Ascending aorta (tissue), 2 donors: ENCODE data around the gene GJA1. TPM values are rescaled to one million over a fixed set of nuclear protein-coding genes. Genes with fewer than 3 reads are reported as not detected.
A peak's percentile ranks its signal among the peaks of the same experiment; 100 is the strongest.

Experiments
- DNase-seq, 2 donors: peaks; one replicate each; pipeline ENCODE4 v3.0.0-alpha.2; 2019; ENCODE audit warnings: low spot score in 2 of 2
- H3K27ac ChIP-seq, 2 donors: fragments of 200-600 bp; sonication (generic); one replicate each; pipeline ENCODE4 v1.5.1; 2016 to 2017; ENCODE audit warnings: mild to moderate bottlenecking in 1 of 2
- H3K27me3 ChIP-seq: fragments of 200-600 bp; sonication (generic); one replicate; pipeline ENCODE4 v1.5.1; 2017
- H3K36me3 ChIP-seq, 2 donors: fragments of 200-600 bp; sonication (generic); one replicate each; pipeline ENCODE4 v1.5.1; 2016
- H3K4me1 ChIP-seq, 2 donors: fragments of 200-600 bp; sonication (generic); one replicate each; pipeline ENCODE4 v1.5.1; 2016 to 2017; ENCODE audit warnings: mild to moderate bottlenecking in 1 of 2
- H3K4me3 ChIP-seq, 2 donors: fragments of 200-600 bp; sonication (generic); one replicate each; pipeline ENCODE4 v1.5.1; 2016 to 2017; ENCODE audit warnings: mild to moderate bottlenecking in 1 of 2
- H3K9me3 ChIP-seq, 2 donors: fragments of 200-600 bp; sonication (generic); one replicate each; pipeline ENCODE4 v1.5.1; 2016
- intact Hi-C: fragments of 100-400 bp; cut with DNase I; formaldehyde crosslinking; loops from one replicate; pipeline ENCODE4 v1.15.1; 2023
- total RNA-seq: library from RNA; depleted of rRNA; stranded (reverse); fragments of >200 nt; gene quantifications from one replicate; pipeline ENCODE4 v1.1.0, GENCODE V29; 2016
- TF ChIP-seq, protein P1 (sequence below), 3 experiments: fragments of 200-600 bp in 2 of 3; fragments of 450-650 bp in 1 of 3; sonication (generic) in 2 of 3; IDR thresholded peaks; one replicate each; pipeline ENCODE4 v1.5.1; 2016 to 2019; ENCODE audit warnings: antibody characterized with exemption in 3 of 3, mild to moderate bottlenecking in 1 of 3, moderate library complexity in 1 of 3

Gene GJA1
- total RNA-seq, 1 donor from 2014 or later: 85.0 TPM

DNA sequence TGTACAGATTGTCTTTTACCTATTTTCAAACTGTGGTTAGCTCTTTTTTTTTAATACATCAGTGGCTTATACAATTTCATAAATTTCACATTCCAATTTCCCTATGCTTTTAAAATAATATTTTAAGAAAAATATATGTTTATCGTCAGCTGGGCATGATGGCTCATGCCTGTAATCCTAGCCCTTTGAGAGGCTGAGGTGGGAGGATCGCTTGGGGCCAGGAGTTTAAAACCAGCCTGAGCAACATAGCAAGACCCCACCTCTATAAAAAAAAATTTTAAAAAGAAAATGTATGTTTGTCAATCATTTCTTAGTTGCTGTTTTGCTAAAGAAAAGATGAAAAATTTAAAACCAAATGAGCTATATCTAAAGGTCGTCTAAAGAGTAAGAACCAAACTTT, 3.4 kb downstream of the GJA1 start:
- DNase-seq: no peak
- TF ChIP-seq, protein P1, sequence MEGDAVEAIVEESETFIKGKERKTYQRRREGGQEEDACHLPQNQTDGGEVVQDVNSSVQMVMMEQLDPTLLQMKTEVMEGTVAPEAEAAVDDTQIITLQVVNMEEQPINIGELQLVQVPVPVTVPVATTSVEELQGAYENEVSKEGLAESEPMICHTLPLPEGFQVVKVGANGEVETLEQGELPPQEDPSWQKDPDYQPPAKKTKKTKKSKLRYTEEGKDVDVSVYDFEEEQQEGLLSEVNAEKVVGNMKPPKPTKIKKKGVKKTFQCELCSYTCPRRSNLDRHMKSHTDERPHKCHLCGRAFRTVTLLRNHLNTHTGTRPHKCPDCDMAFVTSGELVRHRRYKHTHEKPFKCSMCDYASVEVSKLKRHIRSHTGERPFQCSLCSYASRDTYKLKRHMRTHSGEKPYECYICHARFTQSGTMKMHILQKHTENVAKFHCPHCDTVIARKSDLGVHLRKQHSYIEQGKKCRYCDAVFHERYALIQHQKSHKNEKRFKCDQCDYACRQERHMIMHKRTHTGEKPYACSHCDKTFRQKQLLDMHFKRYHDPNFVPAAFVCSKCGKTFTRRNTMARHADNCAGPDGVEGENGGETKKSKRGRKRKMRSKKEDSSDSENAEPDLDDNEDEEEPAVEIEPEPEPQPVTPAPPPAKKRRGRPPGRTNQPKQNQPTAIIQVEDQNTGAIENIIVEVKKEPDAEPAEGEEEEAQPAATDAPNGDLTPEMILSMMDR (IDR thresholded peaks at IDR 0.05): no peak
- intact Hi-C loops: loop anchor here (5.0 to 10.0 kb wide), 5 partner anchors 103 to 956 kb away; partner anchors contain the start of gene HSF2
- Histone ChIP-seq H3K4me1 (peaks cover 8 to 10% of the 10 kb centered on the region in 2 donors), H3K36me3 (no peaks in the 10 kb centered on the region), H3K4me3 (peak overlapping the region; percentile 67 to 70), H3K9me3 (no peaks in the 10 kb centered on the region), H3K27ac (peak overlapping the region; percentile 87 to 93), H3K27me3 (no peaks in the 10 kb centered on the region)

DNA sequence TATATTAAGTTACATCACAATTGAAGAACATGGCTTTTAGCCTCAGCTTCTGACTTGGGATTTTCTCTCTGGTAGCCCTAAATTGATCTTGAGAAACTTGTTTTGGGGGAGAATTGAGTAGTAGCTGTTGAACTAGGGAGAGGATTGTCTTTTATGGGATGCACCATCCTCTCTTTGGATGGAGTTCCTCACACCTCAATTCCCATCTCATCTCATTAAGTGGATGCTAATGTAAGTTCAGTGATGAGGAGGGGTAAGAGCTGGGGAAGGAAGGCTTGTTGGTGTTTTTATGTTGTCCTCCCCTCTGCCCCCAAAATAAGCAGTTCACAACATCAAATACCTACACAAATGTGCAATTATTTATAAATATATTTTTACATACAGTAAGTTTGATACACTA, 4.0 kb downstream of the GJA1 start:
- H3K27ac ChIP-seq: peak overlapping the region; percentile 87 to 93
- peaks cover 8 to 11% of the 10 kb centered on the region in 2 donors for H3K4me1 ChIP-seq
- TF ChIP-seq, protein P1 (IDR thresholded peaks at IDR 0.05): no peak
- peak overlapping the region; percentile 67 to 70 for H3K4me3 ChIP-seq
- no peaks in the 10 kb centered on the region for H3K36me3 ChIP-seq
- no peaks in the 10 kb centered on the region for H3K27me3 ChIP-seq
- no peak for DNase-seq
- H3K9me3 ChIP-seq: no peaks in the 10 kb centered on the region
- intact Hi-C loops: loop anchor here (5.0 to 10.0 kb wide), 5 partner anchors 103 to 955 kb away; partner anchors contain the start of gene HSF2

DNA sequence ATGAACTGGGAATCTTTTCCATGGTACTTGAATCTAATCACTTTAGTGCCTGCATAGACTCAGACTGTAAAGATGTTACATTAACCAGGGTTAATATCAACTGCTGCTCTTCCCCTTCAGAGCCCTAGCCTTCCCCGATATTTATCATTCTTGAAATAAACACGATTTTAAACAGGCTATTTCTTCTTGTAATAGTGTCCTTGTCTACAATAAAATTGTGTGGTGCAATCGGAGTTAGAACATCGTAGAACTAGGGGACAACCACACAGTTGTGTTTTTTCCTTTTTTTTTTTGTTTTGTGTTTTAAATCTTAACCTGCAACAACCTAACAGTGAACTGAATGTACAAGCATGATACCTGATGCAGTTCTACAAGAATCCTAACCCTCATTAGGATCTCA, 4.5 kb downstream of the GJA1 start:
- intact Hi-C loops: loop anchor here (5.0 to 10.0 kb wide), 5 partner anchors 102 to 955 kb away; partner anchors contain the start of gene HSF2
- peaks cover 7 to 8% of the 10 kb centered on the region in 2 donors for H3K4me1 ChIP-seq
- no peak for DNase-seq

DNA sequence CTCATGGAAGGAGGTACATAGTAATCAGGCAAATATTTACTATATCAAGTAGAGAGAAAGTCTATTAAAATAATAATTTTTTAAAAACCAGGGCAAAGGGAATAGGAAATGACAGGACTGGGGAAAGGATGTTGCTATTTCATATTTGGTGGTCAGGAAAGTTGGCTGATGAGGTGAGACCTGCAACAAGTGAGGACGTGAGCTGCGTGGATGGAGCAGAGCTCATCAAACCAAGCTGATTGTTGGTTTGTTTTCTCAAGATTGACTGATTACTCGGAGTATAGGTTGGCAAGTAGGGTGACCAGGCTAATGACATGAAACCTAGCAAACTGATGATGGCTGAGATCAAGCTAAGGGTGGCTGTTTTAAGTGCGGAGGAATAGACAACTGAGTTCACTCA, 6.0 kb downstream of the GJA1 start:
- no peak for DNase-seq
- H3K9me3 ChIP-seq: no peaks in the 10 kb centered on the region
- intact Hi-C loops: no loop called here
- H3K4me3 ChIP-seq: peak overlapping the region; percentile 41 to 67
- peaks cover 8 to 13% of the 10 kb centered on the region in 2 donors for H3K4me1 ChIP-seq
- TF ChIP-seq, protein P1 (IDR thresholded peaks at IDR 0.05): no peak
- peak overlapping the region; percentile 59 to 87 for H3K27ac ChIP-seq
- H3K27me3 ChIP-seq: no peaks in the 10 kb centered on the region
- peaks cover 7 to 19% of the 10 kb centered on the region in 2 donors for H3K36me3 ChIP-seq

More for the DNA sequence above, 4.5 kb downstream of the GJA1 start:
- no peaks in the 10 kb centered on the region for H3K9me3 ChIP-seq
- TF ChIP-seq, protein P1 (IDR thresholded peaks at IDR 0.05): no peak
- peak overlapping the region; percentile 67 to 70 for H3K4me3 ChIP-seq
- H3K27me3 ChIP-seq: no peaks in the 10 kb centered on the region
- H3K36me3 ChIP-seq: peaks cover 1 to 4% of the 10 kb centered on the region in 2 donors
- H3K27ac ChIP-seq: peak overlapping the region; percentile 87 to 93

DNA sequence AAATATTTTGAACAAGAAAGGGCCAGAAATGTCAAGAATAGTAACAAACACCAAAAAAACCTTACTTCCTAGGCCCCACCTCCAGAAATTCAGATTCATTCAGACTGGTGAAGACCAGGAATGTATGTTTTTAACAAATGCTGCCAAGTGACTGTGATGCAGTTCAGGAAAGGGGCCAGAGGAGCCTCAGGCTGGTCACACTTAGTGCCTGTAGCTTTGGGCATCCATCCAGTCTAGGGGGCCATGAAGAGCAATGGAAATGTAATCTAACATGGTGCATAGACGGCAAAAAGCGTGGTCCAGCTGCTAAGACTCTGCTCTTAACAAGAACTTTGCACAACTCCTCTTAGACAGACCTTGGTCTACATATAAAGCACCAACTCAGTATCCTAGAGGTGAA, 7.1 kb downstream of the GJA1 start:
- DNase-seq: no peak
- Histone ChIP-seq H3K36me3 (peaks cover 18 to 30% of the 10 kb centered on the region in 2 donors), H3K4me1 (peaks cover 8 to 13% of the 10 kb centered on the region in 2 donors), H3K9me3 (no peaks in the 10 kb centered on the region), H3K27ac (peak overlapping the region; percentile 59 to 87), H3K27me3 (no peaks in the 10 kb centered on the region), H3K4me3 (peak overlapping the region; percentile 41 to 67)
- TF ChIP-seq, protein P1 (IDR thresholded peaks at IDR 0.05): no peak
- intact Hi-C loops: no loop called here
